ENCODE data around the gene SLC25A21.
A peak's percentile ranks its signal among the peaks of the same experiment; 100 is the strongest.

SLC25A21 gene

DNA sequence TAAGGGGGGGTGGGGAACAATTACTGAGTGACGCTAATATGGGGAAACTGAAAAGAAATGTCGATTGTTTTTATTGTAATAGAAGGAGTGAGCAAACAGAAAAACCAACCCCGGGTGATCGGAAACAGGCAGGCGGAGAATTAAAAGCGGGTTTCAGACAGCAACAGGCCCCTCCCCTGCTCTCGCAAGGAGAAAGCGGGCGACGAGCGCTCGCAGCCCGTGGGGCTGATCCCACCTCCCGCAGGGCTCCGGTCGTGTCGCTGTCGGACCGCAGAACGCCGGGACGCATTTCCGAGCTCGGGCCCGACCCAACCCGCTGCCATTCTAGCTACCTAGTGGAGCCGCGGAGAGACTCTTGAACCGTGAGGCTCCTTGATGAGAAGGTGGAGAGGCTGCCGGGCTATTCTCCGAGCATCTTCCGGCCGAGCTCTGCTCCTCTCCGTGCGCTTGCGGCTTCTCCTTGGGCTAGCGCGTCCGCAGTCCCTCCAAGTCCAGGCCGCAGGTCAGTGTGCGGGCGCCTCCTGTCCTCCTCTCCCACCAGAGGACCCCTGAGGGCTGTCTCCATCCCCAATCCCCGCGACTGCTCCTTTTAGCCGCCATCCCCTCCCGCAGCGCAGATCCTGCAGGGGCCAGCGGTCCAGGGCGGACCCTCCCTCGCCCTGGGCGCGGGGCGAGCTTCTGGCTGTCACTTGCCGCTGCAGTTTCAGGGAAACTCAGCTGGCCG lies 514.8 kb downstream of the SLC25A21 start:
- no peak for DNase-seq

DNA sequence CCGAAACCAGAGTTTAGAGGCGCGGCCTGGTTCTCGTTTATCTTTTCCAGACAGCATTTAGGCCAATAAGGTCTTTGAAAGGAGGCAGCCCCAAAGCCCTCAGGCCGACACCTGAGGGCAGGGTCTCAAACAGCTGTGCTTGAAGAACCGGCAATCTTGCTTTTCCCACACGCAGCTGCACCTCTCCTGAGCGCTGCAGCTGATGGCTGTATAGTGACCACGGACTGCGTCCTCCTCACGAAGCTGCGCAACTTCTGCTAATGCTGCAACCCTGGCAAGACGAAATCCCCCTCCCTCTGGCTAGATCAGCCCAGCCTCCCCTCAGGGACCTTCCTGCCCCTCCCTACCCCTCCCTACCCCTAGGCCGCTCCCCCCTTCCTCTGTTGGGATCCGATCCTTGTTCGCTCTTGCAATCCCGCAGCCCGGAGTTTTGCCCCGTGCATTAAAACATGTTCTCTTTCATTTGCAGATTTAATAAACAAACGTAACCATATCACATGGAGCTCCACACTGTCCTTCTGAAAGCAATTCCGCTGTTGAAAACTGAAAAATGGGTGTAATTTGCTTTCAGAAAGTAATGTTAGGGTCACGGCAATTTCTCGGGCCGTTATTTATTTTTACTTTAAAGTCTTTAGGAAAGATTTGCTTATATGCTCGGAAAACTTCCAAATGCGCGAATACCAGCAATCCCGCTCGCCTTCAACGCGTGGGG lies 515.6 kb downstream of the SLC25A21 start:
- DNase-seq, result no peak

DNA sequence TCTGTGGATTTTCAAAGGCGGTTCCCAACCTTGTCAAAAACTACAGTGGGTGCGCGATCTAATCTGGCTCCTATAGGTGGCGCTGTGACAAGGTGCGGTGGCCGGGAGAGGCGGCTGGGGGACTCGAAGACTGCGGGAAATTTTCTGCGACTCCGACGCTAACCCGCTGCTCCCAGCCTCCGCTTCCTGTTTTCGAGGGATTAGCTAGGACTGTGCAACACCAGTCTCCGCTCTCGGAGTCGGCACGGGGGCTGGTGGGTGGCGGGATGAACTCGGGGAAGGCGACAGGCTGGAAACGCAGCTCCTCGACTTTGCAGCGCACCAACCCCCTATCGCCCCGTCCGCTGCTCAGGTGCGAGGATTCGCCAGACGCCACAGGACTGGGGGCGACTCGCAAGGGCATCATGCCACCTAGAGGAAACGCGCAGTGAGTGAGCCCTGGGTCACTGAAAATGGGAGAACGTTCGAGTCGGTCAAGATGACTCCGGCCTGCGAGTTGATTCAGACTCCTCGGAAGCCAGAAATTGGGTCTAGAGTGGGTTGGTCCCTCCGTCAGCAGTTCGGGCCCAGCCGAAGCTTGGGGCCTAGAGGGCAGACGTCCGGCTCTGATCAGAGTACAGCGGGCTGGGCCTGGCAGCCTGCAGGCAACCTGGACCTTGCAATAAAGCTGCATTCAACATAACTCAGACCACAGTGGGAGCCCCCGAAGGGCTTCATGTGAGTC lies 516.3 kb downstream of the SLC25A21 start:
- peak; percentile 41 for DNase-seq

DNA sequence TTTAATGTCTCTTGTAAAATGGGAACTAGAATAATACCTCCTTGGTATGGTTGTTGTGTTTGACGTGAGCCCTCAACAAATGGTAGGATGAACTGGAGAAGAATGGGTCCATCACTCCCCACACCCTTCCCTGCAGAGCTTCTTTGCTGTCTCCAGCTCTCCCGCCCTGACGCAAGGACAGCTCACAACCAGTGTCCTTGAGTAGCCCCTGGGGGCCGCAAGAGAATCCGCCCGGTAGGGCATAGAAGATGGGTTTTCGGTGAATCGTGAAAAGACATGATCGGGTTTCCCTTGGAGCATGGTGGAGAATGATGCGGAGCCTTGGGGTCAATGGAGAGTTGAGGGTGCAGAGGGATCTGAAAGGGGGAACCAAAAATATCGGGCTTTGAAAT lies 516.8 kb downstream of the SLC25A21 start:
- no peak for DNase-seq

DNA sequence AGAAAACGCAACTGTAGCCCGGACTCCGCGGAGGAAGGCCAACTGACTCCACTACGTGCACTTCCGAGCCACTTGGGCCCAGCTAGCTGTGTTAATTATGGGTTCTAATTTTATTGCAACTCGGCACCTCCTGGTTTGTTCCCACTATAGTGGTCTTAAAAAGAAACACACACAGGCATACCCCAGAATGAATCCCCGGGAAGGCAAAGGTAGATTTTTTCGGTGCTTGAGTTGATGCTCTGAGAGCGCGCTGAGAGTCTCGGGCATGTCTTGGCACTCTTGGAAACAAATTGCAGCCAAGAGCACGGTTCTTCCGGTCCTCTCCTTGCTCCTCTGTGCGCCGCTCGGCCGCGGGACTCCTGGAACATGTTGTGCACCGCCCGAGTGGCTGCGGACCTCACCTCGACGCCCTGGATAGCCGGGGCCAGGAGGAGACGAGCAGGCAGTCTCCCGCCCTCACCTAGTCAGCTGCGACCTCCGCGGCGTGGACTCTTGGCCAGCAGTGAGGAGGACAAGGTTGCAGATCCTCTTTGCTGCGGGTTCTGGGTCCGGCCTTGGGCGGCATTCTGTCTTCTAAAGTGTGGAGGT lies 517.5 kb downstream of the SLC25A21 start:
- no peak for DNase-seq

DNA sequence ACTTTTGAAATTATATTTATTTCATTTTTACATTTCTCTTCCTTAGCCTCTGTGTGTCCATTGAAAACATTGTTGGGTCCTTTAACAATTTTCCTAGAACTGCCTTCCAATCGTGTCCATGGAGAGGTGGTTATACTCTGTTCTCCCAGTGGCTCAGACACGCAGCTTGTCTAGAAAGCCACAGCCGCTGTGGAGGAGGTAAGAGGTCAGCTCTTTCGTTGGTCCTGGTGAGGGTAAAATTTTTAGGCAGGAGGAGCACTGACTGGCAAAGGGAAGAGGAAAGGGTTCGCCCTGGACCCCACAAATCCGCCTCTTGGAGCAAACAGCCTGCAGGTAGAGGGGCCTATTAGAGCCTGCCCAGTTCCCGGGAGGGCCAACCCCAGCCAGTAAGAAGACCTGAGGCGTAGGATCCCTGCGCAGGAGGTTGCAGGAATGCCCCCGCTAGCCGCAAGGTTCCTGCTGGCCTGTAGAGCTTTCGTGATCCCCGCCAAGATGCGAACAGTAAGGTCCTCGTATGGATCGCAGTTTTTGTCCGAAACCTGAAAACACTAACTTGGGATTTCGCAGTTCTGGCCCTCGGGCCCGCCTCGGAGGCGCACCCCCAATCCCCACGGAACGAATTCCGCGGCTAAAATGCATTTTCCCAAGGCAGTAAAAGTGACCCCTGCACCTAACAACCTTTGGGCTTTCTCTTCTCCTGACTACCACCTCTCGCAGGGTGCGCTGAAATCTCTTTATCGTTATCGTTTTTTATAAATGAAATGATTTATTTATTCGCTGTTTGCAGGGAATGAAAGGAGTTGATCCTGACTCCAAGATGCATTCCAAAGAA lies 518.2 kb downstream of the SLC25A21 start:
- DNase-seq, result no peak

DNA sequence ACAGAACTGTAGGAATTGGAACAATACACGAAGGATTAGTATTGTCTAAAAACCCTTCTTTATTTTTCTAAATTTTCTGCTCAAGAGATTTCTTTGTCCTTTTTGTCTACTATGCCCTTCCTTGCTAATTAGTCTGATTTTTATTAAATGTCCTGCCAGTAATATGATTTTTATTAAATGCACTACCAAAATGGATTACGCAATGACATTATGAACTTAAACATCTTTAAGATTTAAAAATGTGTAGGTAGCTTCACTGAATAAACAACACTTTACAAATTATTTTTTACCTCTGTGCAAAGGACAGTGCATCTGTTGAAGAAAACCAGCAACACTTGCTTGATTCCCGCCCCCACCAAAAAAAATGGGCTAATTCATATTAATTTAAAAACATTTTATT lies 519.0 kb downstream of the SLC25A21 start:
- DNase-seq, result no peak

DNA sequence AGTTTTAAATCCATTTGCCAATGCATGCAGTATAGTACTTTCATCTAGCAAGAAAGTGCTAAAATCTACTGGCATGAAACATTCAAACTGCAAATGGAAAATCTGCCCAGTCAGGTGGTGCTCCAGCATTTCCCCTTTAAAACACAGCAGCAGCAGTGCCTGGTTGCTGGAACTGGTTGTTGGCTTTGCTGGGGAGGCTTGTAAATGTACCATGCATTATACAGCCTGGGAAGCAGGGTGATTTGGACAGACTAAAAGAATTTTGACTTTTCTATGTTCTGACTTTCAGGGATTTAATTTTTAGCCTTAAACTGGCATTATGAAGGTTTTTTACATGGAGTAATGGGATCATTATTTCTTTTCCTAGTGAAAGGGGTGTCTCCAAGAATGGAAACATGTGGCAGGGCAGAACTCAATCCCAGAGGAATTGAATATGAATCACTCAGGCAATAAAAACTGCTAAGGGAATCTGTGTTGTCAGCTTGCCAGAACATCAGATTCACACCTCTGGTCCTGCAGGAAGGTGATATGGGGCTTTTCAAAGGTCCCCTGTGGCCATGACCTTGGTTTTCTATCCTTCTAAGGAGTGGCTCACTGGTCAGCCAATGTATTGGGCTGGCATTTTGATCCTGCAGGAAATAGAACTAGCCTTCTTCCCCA lies 519.7 kb downstream of the SLC25A21 start:
- DNase-seq, result no peak

DNA sequence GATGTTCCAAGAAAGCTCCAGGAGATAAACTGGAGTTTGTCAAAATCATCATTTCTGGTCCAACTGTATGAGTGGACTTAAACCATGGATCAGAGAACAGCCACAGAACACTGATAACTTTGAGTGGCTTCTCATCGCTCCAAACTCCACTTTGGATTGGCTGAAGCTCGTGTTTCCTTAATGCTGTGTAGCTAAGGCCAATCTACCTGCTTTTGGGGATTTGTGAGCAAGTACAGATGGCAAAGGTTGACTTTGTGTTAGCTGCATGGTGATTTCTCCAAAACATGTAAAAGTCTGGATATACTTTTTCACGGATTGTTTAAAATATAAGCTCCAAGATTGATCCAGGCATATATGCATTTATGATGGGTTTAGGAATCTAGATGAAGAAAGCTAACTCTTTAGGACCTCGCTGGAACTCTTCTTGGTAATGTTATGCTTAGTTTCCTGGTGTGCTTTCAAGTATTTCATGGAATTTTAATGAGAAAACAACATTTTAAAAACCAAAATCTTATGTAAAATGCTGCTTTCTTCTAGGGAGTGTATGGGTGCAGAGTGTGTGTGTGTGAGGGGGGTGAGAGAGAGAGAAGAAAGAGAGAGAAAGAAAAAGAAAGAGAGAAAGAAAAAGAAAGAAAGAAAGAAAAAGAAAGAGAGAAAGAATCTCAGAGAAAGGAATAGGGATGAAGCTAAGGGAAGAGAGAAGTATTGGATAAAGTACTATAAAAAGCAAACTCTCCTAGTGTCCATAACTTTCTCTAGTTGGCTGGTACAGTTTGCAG lies 522.3 kb downstream of the SLC25A21 start:
- DNase-seq, result no peak

DNA sequence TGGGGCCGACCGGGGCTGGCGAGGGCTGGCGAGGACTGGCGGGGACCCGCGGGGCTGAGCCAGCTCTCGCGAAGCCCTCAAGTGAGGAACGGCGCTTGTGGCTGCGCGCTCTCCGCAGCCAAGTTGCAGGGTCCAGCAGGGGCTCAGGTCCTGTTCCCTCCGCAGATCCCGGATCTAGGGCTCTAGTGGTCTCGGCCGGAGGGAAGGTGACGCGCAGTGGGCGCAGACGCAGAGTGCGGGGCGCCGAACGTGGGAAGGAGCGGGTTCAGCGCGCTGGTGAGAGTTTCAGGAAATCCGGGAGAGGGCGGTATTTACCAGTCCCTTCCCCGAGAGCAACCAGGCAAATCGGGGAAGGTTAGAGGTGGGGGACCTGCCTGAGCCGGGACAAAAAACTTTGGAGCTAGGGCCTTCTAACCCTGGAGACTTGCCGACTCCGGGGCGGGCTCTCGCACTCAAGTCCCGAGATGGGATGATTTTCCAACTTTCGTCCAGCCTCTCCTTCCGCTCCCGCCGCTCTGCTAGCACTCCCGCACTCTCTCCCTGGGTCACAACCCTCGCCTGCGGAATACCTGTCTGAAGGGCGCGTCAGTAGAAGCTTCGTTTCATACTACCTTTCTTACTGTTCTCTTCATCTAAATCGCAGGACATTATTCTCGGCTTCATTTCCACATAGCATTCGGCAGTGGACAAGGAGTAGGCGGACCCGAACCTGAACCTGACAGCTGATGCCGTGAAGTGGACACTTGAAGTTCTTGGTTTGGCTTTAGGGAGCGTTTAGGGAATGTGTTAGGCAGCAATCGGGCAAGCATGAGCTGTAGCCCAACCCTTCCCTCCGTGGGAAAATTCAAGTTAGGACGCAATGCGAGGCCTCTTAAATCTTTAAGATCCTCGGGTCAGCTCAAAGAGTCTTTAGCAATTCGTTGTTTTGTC lies 524.3 kb downstream of the SLC25A21 start:
- DNase-seq, result peak; percentile 31

DNA sequence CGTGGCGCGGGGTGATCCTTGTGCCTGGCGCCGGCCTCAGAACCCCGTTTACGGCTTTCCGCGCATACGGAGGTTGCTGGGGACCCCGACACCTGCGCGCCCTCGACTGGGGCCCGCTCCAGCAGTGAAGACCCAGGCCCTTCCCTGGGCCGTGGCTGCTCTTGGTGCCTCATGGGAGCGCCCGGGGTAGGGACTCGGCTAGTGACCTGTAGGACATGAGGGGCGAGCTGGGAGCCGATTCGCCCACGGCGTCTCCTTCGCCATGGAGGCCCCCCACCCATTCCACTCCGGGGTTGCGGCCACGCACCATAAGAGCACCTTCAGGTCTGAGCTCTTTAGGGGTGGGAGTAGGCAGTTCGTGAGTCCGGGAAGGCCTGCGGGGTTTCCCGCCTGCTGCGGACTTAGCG lies 525.0 kb downstream of the SLC25A21 start:
- DNase-seq, result no peak

DNA sequence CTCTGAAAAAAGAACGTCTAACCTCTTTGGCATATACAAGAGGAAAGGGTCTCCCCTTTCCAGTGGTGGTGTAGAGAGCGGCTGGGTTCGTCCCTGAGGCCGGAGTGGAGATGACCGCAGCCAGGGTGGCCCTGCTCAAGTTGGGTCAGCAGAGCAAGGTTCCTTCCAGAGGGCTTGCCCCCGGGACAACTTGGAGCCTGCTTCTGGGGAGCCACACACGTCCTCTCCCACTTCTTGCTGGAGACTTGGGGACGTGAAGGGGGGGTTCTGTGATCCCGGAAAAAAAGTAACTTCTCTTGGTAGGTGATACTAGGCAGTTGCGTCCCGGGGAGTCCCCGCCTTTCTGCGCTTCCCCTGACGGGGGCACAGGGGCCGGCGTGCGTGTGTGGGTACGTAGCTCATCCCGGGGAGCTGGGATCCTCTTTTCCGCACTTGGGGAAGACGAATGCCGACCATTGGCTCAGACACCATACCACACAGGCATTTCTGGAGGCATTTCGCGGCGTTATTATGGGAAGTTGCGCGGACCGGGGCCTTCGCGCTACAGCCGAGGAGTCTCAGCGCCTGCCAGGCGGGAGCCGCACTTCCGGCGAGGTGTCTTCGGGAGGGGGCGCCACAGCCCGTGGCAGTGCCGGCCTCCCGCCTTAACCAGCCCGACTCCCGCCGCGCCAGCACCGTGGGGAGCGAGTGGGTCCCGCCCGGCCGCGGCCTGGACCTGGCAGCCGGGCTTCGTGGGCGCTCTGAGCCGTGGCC lies 525.6 kb downstream of the SLC25A21 start:
- no peak for DNase-seq

DNA sequence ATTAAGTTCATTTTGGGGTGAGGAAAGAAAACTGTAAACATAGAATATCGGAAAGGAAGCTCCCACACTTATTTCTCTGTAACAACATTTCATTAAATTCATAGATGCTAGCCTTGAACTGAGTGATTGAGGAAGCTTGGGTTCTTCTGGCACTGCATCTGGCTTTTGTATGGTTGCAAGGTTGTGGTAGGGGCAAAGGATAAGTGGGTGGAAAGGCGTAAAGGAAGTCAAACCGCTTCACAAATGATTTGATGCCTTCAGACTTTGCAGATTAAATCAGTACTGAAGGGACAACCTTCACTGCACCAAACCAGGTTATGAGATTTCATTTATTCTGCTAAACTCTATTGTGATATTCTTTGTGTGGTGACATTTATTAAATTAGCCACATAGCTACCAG lies 538.8 kb downstream of the SLC25A21 start:
- DNase-seq, result no peak

Data from hematopoietic multipotent progenitor cell treated with erythropoietin and hydrocortisone succinate and interleukin-3 and kit ligand, for 4 days (in vitro differentiated cells).